Epithelial cell of esophagus (primary cell): ENCODE data around the gene IGSF11.
"Not testable (repeated sequence)": the region's sequence is repeated elsewhere in the genome, so short reads cannot be mapped to it uniquely, and the experiment has no call there.

Source experiments
- DNase-seq: peaks from one replicate; pipeline ENCODE4 v3.0.0; 2010; ENCODE audit warnings: low read depth
- H3K4me3 ChIP-seq: 2 replicates; pipeline ENCODE4 v1.5.1; 2011; ENCODE audit warnings: mild to moderate bottlenecking, low read length, control low read depth
- CTCF ChIP-seq: IDR thresholded peaks from 2 replicates; pipeline ENCODE4 v1.5.1; 2011; ENCODE audit warnings: low read depth, mild to moderate bottlenecking, low read length, control low read depth, inconsistent platforms; ENCODE audit not compliant: insufficient read depth; ENCODE audit errors: missing control alignments

The IGSF11 gene

GRCh38 chr3:118980832-118981231 lies 53.8 kb downstream of the IGSF11 start:
- no peak for DNase-seq

GRCh38 chr3:118978393-118978758 lies 56.3 kb downstream of the IGSF11 start:
- no peak for TF ChIP-seq CTCF
- no peak for DNase-seq
- no peak overlapping the region for H3K4me3 ChIP-seq

More at GRCh38 chr3:118980832-118981231, 53.8 kb downstream of the IGSF11 start:
- TF ChIP-seq CTCF, result no peak
- no peak overlapping the region for H3K4me3 ChIP-seq

GRCh38 chr3:118977671-118978392 lies 56.8 kb downstream of the IGSF11 start:
- TF ChIP-seq CTCF, result no peak
- no peak overlapping the region for H3K4me3 ChIP-seq
- DNase-seq, result no peak

GRCh38 chr3:118977118-118977517 lies 57.5 kb downstream of the IGSF11 start:
- no peak for TF ChIP-seq CTCF
- H3K4me3 ChIP-seq, result no peak overlapping the region
- no peak for DNase-seq

DNA sequence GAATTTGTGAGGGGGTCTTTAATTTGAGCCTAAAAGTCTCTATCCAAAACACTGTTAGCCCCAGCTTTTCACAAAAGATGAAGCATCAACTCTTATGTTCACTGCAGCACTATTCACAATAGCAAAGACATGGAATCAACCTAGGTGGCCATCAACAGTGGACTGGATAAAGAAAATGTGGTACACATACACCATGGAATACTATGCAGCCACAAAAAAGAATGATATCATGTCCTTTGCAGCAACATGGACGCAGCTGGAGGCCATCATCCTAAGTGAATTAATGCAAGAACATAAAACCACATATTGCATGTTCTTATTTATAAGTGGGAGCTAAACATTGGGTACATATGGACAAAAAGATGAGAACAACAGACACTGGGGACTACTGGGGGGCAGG lies 59.2 kb downstream of the IGSF11 start:
- not testable (repeated sequence) for DNase-seq, H3K4me3 ChIP-seq

GRCh38 chr3:118974356-118975097 lies 60.1 kb downstream of the IGSF11 start:
- no peak overlapping the region for H3K4me3 ChIP-seq
- DNase-seq, result no peak
- no peak for TF ChIP-seq CTCF

DNA sequence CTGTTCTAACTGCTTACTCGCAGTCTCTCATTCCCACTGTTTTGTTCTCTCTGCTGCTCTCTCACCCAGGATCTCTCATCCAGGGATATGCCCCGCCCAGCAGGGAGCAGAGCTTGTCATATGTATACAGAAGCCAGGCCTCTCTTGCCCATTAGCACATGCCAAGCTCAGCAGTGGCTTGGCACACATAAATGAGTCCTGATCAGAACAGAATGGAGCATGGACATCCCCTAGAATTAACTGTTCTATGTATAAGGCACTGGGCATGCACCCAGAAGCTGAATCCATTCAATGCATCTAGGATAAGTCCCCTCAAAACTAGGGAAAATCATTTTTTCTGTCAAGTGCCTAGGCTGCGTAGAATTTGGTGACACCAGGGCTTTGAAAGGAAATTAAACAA lies 61.6 kb downstream of the IGSF11 start:
- no peak overlapping the region for H3K4me3 ChIP-seq
- TF ChIP-seq CTCF, result no peak
- DNase-seq, result no peak
